HEK293T (cell line): ENCODE results near the gene OAS2.

Experiments used
- ARNT ChIP-seq: fragments of 450-650 bp; IDR thresholded peaks from 2 replicates; pipeline ENCODE4 v1.6.1; 2017; ENCODE audit warnings: mild to moderate bottlenecking
- BHLHE40 ChIP-seq: fragments of 450-650 bp; IDR thresholded peaks from 2 replicates; pipeline ENCODE4 v1.6.1; 2016; ENCODE audit warnings: mild to moderate bottlenecking, moderate library complexity, borderline replicate concordance
- CTBP1 ChIP-seq: fragments of 450-650 bp; IDR thresholded peaks from 2 replicates; pipeline ENCODE4 v1.6.1; 2016; ENCODE audit warnings: borderline replicate concordance
- ELF4 ChIP-seq: fragments of 450-650 bp; IDR thresholded peaks from 2 replicates; pipeline ENCODE4 v1.6.1; 2017; ENCODE audit warnings: antibody characterized with exemption
- FOXA1 ChIP-seq: fragments of 450-650 bp; IDR thresholded peaks from 2 replicates; pipeline ENCODE4 v1.6.1; 2016; ENCODE audit warnings: mild to moderate bottlenecking
- FOXK2 ChIP-seq: fragments of 450-650 bp; IDR thresholded peaks from 2 replicates; pipeline ENCODE4 v1.6.1; 2016; ENCODE audit warnings: mild to moderate bottlenecking
- FOXM1 ChIP-seq: fragments of 450-650 bp; IDR thresholded peaks from 2 replicates; pipeline ENCODE4 v1.6.1; 2017; ENCODE audit warnings: mild to moderate bottlenecking, borderline replicate concordance
- NFRKB ChIP-seq: fragments of 450-650 bp; IDR thresholded peaks from 2 replicates; pipeline ENCODE4 v1.6.1; 2016; ENCODE audit warnings: mild to moderate bottlenecking, moderate library complexity
- SP1 ChIP-seq: fragments of 450-650 bp; IDR thresholded peaks from 2 replicates; pipeline ENCODE4 v1.6.1; 2017
- SUZ12 ChIP-seq: fragments of 450-650 bp; IDR thresholded peaks from 2 replicates; pipeline ENCODE4 v1.6.1; 2016; ENCODE audit warnings: mild to moderate bottlenecking
- TARDBP ChIP-seq: fragments of 450-650 bp; IDR thresholded peaks from 2 replicates; pipeline ENCODE4 v1.6.1; 2016
- ZNF384 ChIP-seq: fragments of 450-650 bp; IDR thresholded peaks from 2 replicates; pipeline ENCODE4 v1.6.1; 2016
- TF ChIP-seq, protein P1 (sequence below): fragments of 450-650 bp; IDR thresholded peaks from 2 replicates; pipeline ENCODE4 v1.6.1; 2016

DNA sequence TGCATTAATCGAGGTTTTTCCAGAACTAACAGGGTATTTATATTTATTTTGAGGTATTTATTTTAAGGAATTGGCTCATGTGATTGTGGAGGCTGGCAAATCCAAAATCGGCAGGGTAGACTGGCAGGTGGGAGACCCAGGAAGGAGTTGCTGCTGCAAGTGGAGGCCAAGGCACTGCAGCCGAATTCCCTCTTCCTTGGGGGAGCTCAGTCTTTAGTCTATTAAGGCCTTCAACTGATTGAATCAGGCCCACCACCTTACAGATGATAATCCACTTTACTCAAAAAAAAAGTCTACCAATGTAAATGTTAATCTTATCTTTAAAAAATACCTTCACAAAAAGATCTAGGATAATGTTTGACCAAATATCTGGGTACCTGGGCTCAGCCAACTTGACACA lies 1.2 kb upstream of the OAS2 start:
- no peak for TF ChIP-seq FOXM1
- no peak for TF ChIP-seq ZNF384
- TF ChIP-seq CTBP1 = no peak
- TF ChIP-seq, protein P1, sequence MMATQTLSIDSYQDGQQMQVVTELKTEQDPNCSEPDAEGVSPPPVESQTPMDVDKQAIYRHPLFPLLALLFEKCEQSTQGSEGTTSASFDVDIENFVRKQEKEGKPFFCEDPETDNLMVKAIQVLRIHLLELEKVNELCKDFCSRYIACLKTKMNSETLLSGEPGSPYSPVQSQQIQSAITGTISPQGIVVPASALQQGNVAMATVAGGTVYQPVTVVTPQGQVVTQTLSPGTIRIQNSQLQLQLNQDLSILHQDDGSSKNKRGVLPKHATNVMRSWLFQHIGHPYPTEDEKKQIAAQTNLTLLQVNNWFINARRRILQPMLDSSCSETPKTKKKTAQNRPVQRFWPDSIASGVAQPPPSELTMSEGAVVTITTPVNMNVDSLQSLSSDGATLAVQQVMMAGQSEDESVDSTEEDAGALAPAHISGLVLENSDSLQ = no peak
- TF ChIP-seq FOXK2 = no peak
- TF ChIP-seq NFRKB = no peak
- no peak for TF ChIP-seq TARDBP
- no peak for TF ChIP-seq BHLHE40
- TF ChIP-seq SP1 = no peak
- no peak for TF ChIP-seq SUZ12
- no peak for TF ChIP-seq ELF4
- no peak for TF ChIP-seq FOXA1
- no peak for TF ChIP-seq ARNT
